Loucy (cell line): ENCODE results near the gene CCDC86.

Source experiments
- EZH2phosphoT487 ChIP-seq: fragments of 200-600 bp; IDR thresholded peaks from 2 replicates; pipeline ENCODE4 v1.6.1; 2018; ENCODE audit warnings: antibody characterized with exemption, mild to moderate bottlenecking, moderate library complexity, borderline replicate concordance
- TF ChIP-seq, protein P1 (sequence below): fragments of 200-600 bp; sonication (generic); conservative IDR thresholded peaks from 2 replicates; pipeline ENCODE4 v1.5.1; 2014; ENCODE audit warnings: mild to moderate bottlenecking, antibody characterized with exemption, low read length

DNA sequence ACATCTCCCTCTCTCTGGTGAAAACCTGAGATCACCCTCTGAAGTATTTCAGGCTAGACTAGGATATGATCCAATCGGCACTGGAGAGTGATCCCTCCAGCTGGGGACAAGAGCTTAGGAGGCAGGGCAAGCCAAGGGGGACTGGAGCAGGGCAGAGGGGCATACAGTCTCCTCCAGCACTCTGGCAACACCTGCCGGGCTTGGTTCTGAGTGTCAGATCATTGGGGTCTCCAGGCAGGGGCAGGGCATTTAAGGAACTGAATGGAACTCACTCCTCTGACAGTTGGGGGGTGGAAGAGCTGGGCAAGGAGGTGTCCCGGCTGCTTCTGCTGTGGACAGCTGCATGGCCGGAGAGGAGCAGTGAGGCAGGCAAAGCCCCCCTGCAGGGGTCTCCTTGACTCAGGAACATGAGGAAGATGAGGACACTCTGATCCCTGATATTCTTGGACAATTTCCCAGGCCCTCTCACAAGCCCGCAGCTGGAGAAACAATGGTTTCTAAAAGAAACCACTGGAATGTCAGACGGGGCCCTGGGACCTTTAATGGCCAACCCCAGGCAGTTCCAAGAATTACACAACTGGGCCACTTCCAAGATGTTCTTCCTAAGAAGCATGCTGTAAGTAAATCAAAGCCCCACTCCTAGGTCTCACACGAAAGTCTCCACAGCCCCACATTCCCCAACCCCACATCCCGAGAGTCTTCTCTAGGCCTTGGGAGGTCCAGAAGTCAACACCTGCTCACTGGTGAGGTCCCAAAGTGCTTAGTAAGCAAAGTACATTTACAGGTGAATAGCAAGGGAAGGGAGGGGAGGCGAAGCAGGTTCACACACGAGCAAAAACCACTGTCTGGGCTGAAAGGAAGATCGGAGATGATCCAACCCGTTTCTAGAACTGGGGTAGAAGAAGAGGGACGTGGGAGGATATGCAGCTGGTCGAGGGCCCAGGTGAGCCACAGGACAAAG, 1.2 kb upstream of the CCDC86 start:
- no peak for TF ChIP-seq EZH2phosphoT487
- TF ChIP-seq, protein P1, sequence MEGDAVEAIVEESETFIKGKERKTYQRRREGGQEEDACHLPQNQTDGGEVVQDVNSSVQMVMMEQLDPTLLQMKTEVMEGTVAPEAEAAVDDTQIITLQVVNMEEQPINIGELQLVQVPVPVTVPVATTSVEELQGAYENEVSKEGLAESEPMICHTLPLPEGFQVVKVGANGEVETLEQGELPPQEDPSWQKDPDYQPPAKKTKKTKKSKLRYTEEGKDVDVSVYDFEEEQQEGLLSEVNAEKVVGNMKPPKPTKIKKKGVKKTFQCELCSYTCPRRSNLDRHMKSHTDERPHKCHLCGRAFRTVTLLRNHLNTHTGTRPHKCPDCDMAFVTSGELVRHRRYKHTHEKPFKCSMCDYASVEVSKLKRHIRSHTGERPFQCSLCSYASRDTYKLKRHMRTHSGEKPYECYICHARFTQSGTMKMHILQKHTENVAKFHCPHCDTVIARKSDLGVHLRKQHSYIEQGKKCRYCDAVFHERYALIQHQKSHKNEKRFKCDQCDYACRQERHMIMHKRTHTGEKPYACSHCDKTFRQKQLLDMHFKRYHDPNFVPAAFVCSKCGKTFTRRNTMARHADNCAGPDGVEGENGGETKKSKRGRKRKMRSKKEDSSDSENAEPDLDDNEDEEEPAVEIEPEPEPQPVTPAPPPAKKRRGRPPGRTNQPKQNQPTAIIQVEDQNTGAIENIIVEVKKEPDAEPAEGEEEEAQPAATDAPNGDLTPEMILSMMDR, result no peak
